DND-41 (cell line): Measurements from ENCODE around the gene MCC.
A peak's percentile ranks its signal among the peaks of the same experiment; 100 is the strongest.

Experiments used
- ATAC-seq: fragments of 200-7000 bp; cut with Tn5 transposase; 3 replicates; pipeline ENCODE4 v1.9.1; 2021; ENCODE audit warnings: low read depth; ENCODE audit not compliant: insufficient read depth
- DNase-seq: peaks from one replicate; pipeline ENCODE4 v3.0.0-alpha.2; 2020
- H2AFZ ChIP-seq: 2 replicates; pipeline ENCODE4 v1.6.0; 2012; ENCODE audit warnings: low read depth, low read length
- H3K27ac ChIP-seq: 2 replicates; pipeline ENCODE4 v1.5.1; 2012; ENCODE audit warnings: low read length, inconsistent platforms
- H3K27me3 ChIP-seq: fragments of 200-600 bp; sonication (generic); 2 replicates; pipeline ENCODE4 v1.6.0; 2012; ENCODE audit warnings: low read length, mild to moderate bottlenecking, inconsistent platforms; ENCODE audit not compliant: insufficient read depth, poor library complexity
- H3K36me3 ChIP-seq: 2 replicates; pipeline ENCODE4 v1.5.1; 2012; ENCODE audit warnings: low read length, inconsistent platforms; ENCODE audit not compliant: insufficient read depth
- H3K4me1 ChIP-seq: 2 replicates; pipeline ENCODE4 v1.5.1; 2012; ENCODE audit warnings: mild to moderate bottlenecking, low read length; ENCODE audit not compliant: insufficient read depth
- H3K4me2 ChIP-seq: 2 replicates; pipeline ENCODE4 v1.6.0; 2012; ENCODE audit warnings: mild to moderate bottlenecking, moderate library complexity, low read length, inconsistent platforms; ENCODE audit not compliant: insufficient read depth
- H3K4me3 ChIP-seq, 2 experiments: fragments of 200-600 bp in 1 of 2; shearing (Covaris generic) in 1 of 2; 2 replicates each; pipeline ENCODE4 v1.5.1; 2012 to 2016; ENCODE audit warnings: inconsistent platforms in 2 of 2, low read length in 2 of 2, mild to moderate bottlenecking in 2 of 2, low read depth in 1 of 2, moderate library complexity in 1 of 2
- H3K79me2 ChIP-seq: 2 replicates; pipeline ENCODE4 v1.6.0; 2012; ENCODE audit warnings: low read length, inconsistent platforms; ENCODE audit not compliant: insufficient read depth
- H3K9ac ChIP-seq: 2 replicates; pipeline ENCODE4 v1.6.0; 2012; ENCODE audit warnings: low read depth, mild to moderate bottlenecking, inconsistent platforms, low read length, moderate library complexity
- H3K9me3 ChIP-seq: 2 replicates; pipeline ENCODE4 v1.5.1; 2012; ENCODE audit warnings: low read length, moderate library complexity, mild to moderate bottlenecking, inconsistent platforms; ENCODE audit not compliant: insufficient read depth, severe bottlenecking
- H4K20me1 ChIP-seq: 2 replicates; pipeline ENCODE4 v1.6.0; 2012; ENCODE audit warnings: low read length; ENCODE audit not compliant: insufficient read depth
- CTCF ChIP-seq: IDR thresholded peaks from 2 replicates; pipeline ENCODE4 v1.5.1; 2012; ENCODE audit warnings: borderline replicate concordance, low read length, moderate library complexity, mild to moderate bottlenecking; ENCODE audit not compliant: poor library complexity, severe bottlenecking; ENCODE audit errors: extremely low read depth
- EZH2 ChIP-seq: IDR thresholded peaks from 3 replicates; pipeline ENCODE4 v1.6.1; 2012; ENCODE audit warnings: borderline replicate concordance, low read depth, mild to moderate bottlenecking, moderate library complexity, low read length, inconsistent platforms; ENCODE audit not compliant: severe bottlenecking

Gene MCC

GRCh38 chr5:113451797-113452196 is 36.5 kb downstream of the MCC start:
- no peak for TF ChIP-seq EZH2
- TF ChIP-seq CTCF: no peak
- DNase-seq: no peak
- Histone ChIP-seq H3K9me3 (no peaks in the 10 kb centered on the region), H2AFZ (no peak overlapping the region), H3K27me3 (no peaks in the 10 kb centered on the region), H3K27ac (no peak overlapping the region), H3K79me2 (no peaks in the 10 kb centered on the region), H3K4me3 (no peak overlapping the region), H3K36me3 (no peaks in the 10 kb centered on the region), H3K4me1 (no peaks in the 10 kb centered on the region), H3K4me2 (no peak overlapping the region), H4K20me1 (no peaks in the 10 kb centered on the region), H3K9ac (no peak overlapping the region)
- no peak for ATAC-seq

DNA sequence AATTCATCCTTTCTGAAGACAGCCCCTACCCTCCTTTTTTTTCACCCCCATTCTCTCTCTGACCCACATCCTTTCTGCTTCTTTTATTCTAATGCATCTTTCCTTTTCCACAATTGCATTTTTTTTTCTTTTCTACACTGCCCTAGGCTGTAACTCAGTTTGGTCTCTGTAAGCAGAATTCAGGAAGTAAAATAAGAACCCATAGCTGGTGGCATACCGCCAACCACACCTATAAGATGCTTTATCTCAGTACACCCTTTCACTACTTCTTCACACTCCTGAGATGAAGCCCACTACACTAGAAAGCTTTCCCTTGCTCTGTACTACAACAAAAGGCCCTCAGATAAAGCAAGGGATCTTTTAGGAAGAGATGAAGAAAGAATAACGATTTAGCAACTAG is 37.3 kb downstream of the MCC start:
- Histone ChIP-seq H4K20me1 (no peaks in the 10 kb centered on the region), H3K36me3 (no peaks in the 10 kb centered on the region)
- DNase-seq: peak; percentile 26

GRCh38 chr5:113450462-113450861 is 37.8 kb downstream of the MCC start:
- Histone ChIP-seq H3K79me2 (no peaks in the 10 kb centered on the region), H3K27me3 (no peaks in the 10 kb centered on the region), H3K4me1 (peaks cover 8% of the 10 kb centered on the region), H3K4me2 (no peak overlapping the region), H2AFZ (no peak overlapping the region), H3K4me3 (no peak overlapping the region), H3K9ac (no peak overlapping the region), H3K27ac (no peak overlapping the region), H3K36me3 (no peaks in the 10 kb centered on the region), H4K20me1 (no peaks in the 10 kb centered on the region), H3K9me3 (no peaks in the 10 kb centered on the region)
- ATAC-seq (no peak), DNase-seq (no peak)
- TF ChIP-seq EZH2 (no peak), CTCF (no peak)

More for the DNA sequence above, 37.3 kb downstream of the MCC start:
- Histone ChIP-seq H3K4me1 (peaks cover 7% of the 10 kb centered on the region), H3K9me3 (no peaks in the 10 kb centered on the region), H2AFZ (no peak overlapping the region), H3K4me2 (no peak overlapping the region), H3K79me2 (no peaks in the 10 kb centered on the region), H3K9ac (no peak overlapping the region), H3K27ac (no peak overlapping the region), H3K27me3 (no peaks in the 10 kb centered on the region), H3K4me3 (no peak overlapping the region)
- TF ChIP-seq EZH2: no peak
- TF ChIP-seq CTCF: no peak
- ATAC-seq: peak; percentile 61

GRCh38 chr5:113448252-113448651 is 40.0 kb downstream of the MCC start:
- Histone ChIP-seq H3K4me2 (no peak overlapping the region), H3K9ac (no peak overlapping the region), H2AFZ (no peak overlapping the region), H3K27ac (no peak overlapping the region), H3K4me3 (no peak overlapping the region), H4K20me1 (no peaks in the 10 kb centered on the region), H3K9me3 (no peaks in the 10 kb centered on the region), H3K36me3 (no peaks in the 10 kb centered on the region), H3K4me1 (peaks cover 8% of the 10 kb centered on the region), H3K27me3 (no peaks in the 10 kb centered on the region), H3K79me2 (no peaks in the 10 kb centered on the region)
- no peak for DNase-seq
- TF ChIP-seq CTCF: no peak
- no peak for TF ChIP-seq EZH2
- no peak for ATAC-seq
